Fibroblast of pulmonary artery (primary cell): ENCODE results near the gene ZC3H12A.

Experiments used
- DNase-seq: peaks from one replicate; pipeline ENCODE4 v3.0.0-alpha.2; 2010; ENCODE audit warnings: low read depth
- H3K4me3 ChIP-seq: replicated peaks from 2 replicates; pipeline ENCODE4 v1.5.1; 2011; ENCODE audit warnings: low read depth, mild to moderate bottlenecking, control low read depth, low read length, moderate library complexity
- CTCF ChIP-seq: IDR thresholded peaks from 2 replicates; pipeline ENCODE4 v1.5.1; 2011; ENCODE audit warnings: mild to moderate bottlenecking, control low read depth, low read length, inconsistent platforms; ENCODE audit errors: missing control alignments

ZC3H12A gene

GRCh38 chr1:37484325-37485051 is 10.1 kb downstream of the ZC3H12A start:
- no peak for DNase-seq
- no peak overlapping the region for H3K4me3 ChIP-seq
- no peak for TF ChIP-seq CTCF

- no peak for TF ChIP-seq CTCF
- no peak overlapping the region for H3K4me3 ChIP-seq
- DNase-seq, result peak; percentile 60
Observed at GRCh38 chr1:37485902-37486679, 11.7 kb downstream of the ZC3H12A start.

- H3K4me3 ChIP-seq, result no peak overlapping the region
- DNase-seq, result peak; percentile 81
Observed at GRCh38 chr1:37486680-37487618, 12.6 kb downstream of the ZC3H12A start.

GRCh38 chr1:37487619-37487984 is 13.2 kb downstream of the ZC3H12A start:
- H3K4me3 ChIP-seq, result no peak overlapping the region
- DNase-seq, result no peak
- TF ChIP-seq CTCF, result no peak

More at GRCh38 chr1:37486680-37487618, 12.6 kb downstream of the ZC3H12A start:
- peak; percentile 98 for TF ChIP-seq CTCF

GRCh38 chr1:37493336-37494098 is 19.1 kb downstream of the ZC3H12A start:
- DNase-seq, result no peak
- no peak for TF ChIP-seq CTCF
- no peak overlapping the region for H3K4me3 ChIP-seq

- TF ChIP-seq CTCF, result no peak
- DNase-seq, result no peak
- H3K4me3 ChIP-seq, result no peak overlapping the region
Observed at GRCh38 chr1:37495875-37496274, 21.5 kb downstream of the ZC3H12A start.
